ENCODE results near the gene WIPF1.

- TF ChIP-seq CTCF (IDR thresholded peaks at IDR 0.05) (no peak), POLR2A (IDR thresholded peaks at IDR 0.05) (no peak)
Measured at GRCh38 chr2:174630107-174630506, 32.5 kb upstream of the WIPF1 start.
